ENCODE measurements around the gene SYNDIG1L. TPM values are rescaled to one million over a fixed set of nuclear protein-coding genes. Genes with fewer than 3 reads are reported as not detected.

SYNDIG1L gene
- total RNA-seq, 3 donors from 2014 or later = 0.33 to 1.0 (median 0.64) TPM

DNA sequence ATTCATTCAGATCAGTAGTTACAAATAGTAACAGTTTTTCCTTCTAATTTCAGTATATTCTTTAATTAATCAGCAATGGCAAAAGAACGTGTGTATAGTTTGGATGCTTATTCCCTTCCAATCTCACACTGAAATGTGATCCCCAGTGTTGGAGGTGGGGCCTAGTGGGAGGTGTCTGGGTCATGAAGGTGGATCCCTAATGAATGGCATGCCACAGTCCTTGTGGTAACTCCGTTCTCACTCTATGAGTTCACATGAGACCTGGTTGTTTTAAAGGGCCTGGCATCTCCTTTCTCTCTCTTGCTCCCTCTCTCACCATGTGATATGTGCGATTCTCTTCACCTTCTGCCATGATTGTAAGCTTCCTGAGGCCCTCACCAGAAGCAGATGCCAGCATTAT, 18.9 kb upstream of the SYNDIG1L start:
- intact Hi-C loops (cut with DNase I; ENCODE audit: low total_unique reads) = no loop called here
- Histone ChIP-seq H3K4me1 (no peaks in the 10 kb centered on the region), H3K27me3 (no peaks in the 10 kb centered on the region), H3K36me3 (no peaks in the 10 kb centered on the region), H3K27ac (no peak overlapping the region), H3K9me3 (no peaks in the 10 kb centered on the region), H3K4me3 (no peak overlapping the region)
- TF ChIP-seq POLR2AphosphoS5 (IDR thresholded peaks at IDR 0.05) (no peak), CTCF (IDR thresholded peaks at IDR 0.05) (no peak), POLR2A (IDR thresholded peaks at IDR 0.05) (no peak)
- no peak for DNase-seq (ENCODE audit: low spot score in 2 of 2)

GRCh38 chr14:74442757-74443156, 16.7 kb upstream of the SYNDIG1L start:
- no peak for DNase-seq (ENCODE audit: low spot score in 2 of 2)
- no peaks in the 10 kb centered on the region for H3K27me3 ChIP-seq
- no peaks in the 10 kb centered on the region for H3K9me3 ChIP-seq
- no peak overlapping the region for H3K4me3 ChIP-seq
- TF ChIP-seq CTCF (IDR thresholded peaks at IDR 0.05) = no peak
- TF ChIP-seq POLR2AphosphoS5 (IDR thresholded peaks at IDR 0.05) = no peak
- no peak for TF ChIP-seq POLR2A (IDR thresholded peaks at IDR 0.05)
- H3K36me3 ChIP-seq = no peaks in the 10 kb centered on the region
- intact Hi-C loops (cut with DNase I; ENCODE audit: low total_unique reads) = no loop called here
- H3K27ac ChIP-seq = no peak overlapping the region
- H3K4me1 ChIP-seq = no peaks in the 10 kb centered on the region

DNA sequence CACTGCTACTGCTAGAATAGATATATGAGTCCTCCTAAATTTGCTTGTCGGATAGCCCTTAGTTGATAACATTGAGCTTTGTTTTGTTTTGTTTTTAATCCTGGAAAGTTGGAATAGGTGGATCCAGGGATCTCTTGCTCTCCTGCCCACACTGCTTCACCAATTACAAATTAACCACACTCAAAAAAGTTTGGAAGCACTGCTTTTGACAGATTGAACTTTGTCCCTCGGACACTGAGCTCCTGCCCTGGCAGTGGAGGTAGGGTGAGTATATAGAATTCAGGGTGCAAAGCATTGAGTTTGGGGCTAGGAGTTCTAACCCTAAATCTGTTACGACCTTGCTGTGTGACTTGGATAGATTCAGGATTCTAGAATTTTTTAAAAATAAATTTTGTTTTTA, 15.1 kb upstream of the SYNDIG1L start:
- no peaks in the 10 kb centered on the region for H3K36me3 ChIP-seq
- no peak for TF ChIP-seq POLR2AphosphoS5 (IDR thresholded peaks at IDR 0.05)
- no peak for TF ChIP-seq CTCF (IDR thresholded peaks at IDR 0.05)
- TF ChIP-seq POLR2A (IDR thresholded peaks at IDR 0.05) = no peak
- H3K4me3 ChIP-seq = no peak overlapping the region
- H3K4me1 ChIP-seq = no peaks in the 10 kb centered on the region
- H3K27me3 ChIP-seq = no peaks in the 10 kb centered on the region
- H3K27ac ChIP-seq = no peak overlapping the region
- no peak for DNase-seq (ENCODE audit: low spot score in 2 of 2)
- intact Hi-C loops (cut with DNase I; ENCODE audit: low total_unique reads) = no loop called here
- H3K9me3 ChIP-seq = no peaks in the 10 kb centered on the region

DNA sequence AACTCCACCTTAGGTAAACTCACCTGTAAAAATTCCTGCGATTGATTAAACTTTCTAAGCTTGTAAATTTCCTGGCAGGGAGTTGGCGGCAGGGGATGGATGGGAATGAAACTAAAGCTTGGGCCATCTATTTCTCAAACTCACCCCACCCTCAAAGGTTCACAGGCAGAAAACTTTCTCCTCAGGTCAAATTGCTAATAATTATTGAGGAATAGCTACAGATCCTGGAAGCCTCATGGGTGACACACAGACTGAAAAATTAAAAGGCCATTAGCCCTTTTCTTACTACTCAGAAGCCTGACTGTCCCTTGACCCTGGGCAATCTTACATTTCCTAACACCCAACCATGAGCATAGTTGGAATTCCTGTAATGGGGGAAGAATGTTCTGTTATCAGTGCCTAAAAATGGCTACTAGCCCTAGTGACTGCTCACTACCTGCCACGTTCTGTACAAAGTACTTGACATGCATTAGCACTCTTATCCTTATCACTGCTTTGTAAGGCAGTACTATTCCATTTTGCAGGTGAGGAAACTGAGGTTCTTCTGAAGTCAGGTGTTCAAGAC, 12.4 kb upstream of the SYNDIG1L start:
- TF ChIP-seq POLR2A (IDR thresholded peaks at IDR 0.05) (no peak), POLR2AphosphoS5 (IDR thresholded peaks at IDR 0.05) (no peak), CTCF (IDR thresholded peaks at IDR 0.05) (no peak)
- DNase-seq (ENCODE audit: low spot score in 2 of 2) = no peak
- Histone ChIP-seq H3K4me3 (no peak overlapping the region), H3K27me3 (no peaks in the 10 kb centered on the region), H3K4me1 (no peaks in the 10 kb centered on the region), H3K9me3 (no peaks in the 10 kb centered on the region), H3K27ac (no peak overlapping the region), H3K36me3 (no peaks in the 10 kb centered on the region)
- intact Hi-C loops (cut with DNase I; ENCODE audit: low total_unique reads) = no loop called here

DNA sequence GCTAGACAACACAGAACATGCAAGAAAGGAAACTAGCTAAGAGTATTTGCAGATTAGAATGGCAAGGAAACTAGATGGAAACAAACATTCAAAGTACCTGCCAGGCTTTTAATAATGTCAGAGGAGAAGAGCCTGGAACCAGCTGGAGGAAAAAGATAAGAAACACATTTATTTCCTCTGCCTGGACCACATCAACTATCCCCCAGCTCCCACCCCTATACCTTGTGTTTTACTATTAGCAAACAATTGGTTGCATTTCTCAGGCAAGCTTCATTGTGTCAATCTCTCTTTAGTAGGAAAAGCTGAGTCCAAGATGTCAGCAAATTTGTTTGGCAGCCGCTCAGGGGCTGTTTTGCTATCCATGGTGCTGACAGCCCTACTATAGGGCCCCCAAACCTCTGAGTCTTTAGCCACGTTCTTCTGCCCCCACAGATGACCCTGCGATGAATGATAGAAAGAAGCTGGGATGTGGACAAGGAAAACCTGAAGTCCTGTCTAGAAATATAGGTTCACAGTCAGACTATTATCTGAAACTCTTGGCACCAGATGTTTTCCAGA, 11.6 kb upstream of the SYNDIG1L start:
- Histone ChIP-seq H3K36me3 (no peaks in the 10 kb centered on the region), H3K4me1 (no peaks in the 10 kb centered on the region)
- intact Hi-C loops (cut with DNase I; ENCODE audit: low total_unique reads) = no loop called here

More for the DNA sequence above, 11.6 kb upstream of the SYNDIG1L start:
- Histone ChIP-seq H3K27me3 (no peaks in the 10 kb centered on the region), H3K4me3 (no peak overlapping the region), H3K9me3 (no peaks in the 10 kb centered on the region), H3K27ac (no peak overlapping the region)
- TF ChIP-seq CTCF (IDR thresholded peaks at IDR 0.05) = no peak
- TF ChIP-seq POLR2A (IDR thresholded peaks at IDR 0.05) = no peak
- TF ChIP-seq POLR2AphosphoS5 (IDR thresholded peaks at IDR 0.05) = no peak
- DNase-seq (ENCODE audit: low spot score in 2 of 2) = no peak
